Smooth muscle cell of the brain vasculature (primary cell): Measurements from ENCODE around the gene ZFR.
A peak's percentile ranks its signal among the peaks of the same experiment; 100 is the strongest.
"Not testable (repeated sequence)": the region's sequence is repeated elsewhere in the genome, so short reads cannot be mapped to it uniquely, and the experiment has no call there.

Source experiments
- DNase-seq: peaks from one replicate; pipeline ENCODE4 v3.0.0-alpha.2; 2012; ENCODE audit warnings: low read depth, low spot score

The ZFR gene

DNA sequence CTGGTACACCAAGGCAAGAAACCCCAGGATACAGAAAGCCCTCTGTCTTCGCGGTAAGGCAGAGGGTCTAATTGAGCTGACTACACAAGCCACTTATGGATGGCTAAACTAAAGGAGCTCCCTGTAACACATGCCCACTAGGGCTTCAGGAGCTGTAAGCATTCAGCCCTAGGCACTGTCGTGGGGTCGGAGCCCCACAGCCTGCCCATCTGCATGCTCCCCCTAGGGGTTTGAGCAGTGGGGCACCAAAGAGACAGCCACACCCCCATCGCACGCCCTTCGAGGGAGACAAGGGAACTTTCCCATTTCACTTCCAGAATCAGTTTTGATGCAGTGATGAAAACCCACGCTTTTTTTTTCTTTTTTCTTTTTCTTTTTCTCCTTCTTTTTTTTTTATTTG lies 120.8 kb downstream of the ZFR start:
- DNase-seq = no peak

DNA sequence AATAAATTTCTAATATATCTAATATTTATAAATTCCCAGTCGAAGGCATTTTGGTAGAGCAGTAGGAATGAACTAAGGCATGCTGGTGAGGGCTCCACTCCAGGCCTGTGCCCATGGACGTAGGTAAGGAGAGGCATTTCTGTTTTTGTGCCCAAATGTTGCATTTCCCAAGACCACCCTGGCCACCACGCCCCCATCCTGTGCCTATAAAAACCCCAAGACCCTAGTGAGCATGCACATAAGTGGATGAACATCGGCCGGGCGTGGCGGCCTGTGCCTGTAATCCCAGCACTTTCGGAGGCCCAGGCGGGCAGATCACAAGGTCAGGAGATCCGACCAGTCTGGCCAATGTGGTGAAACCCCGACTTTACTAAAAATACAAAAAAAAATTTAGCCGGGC lies 121.7 kb downstream of the ZFR start:
- no peak for DNase-seq

GRCh38 chr5:32321787-32322186 lies 122.8 kb downstream of the ZFR start:
- not testable (repeated sequence) for DNase-seq

DNA sequence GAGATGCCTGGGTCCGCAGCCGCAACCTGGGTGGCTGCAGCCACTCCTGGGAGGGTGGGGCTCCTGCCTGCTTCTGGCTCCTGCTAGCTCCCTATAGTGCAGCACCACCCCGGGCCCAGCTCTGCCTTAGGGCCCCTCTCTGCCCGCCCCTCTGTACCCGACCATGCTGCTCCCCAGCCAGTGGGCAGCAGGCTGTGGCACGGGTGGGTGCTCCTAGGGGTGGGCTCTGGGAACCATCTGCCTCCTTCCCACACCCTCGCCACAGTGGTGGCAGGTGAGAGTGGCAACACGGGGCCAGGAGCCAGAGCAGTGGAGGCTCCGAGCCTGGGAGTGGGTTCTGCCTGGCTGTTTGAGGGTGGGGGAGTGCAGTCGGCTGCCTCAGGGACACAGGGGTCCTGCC lies 124.0 kb downstream of the ZFR start:
- DNase-seq = no peak

DNA sequence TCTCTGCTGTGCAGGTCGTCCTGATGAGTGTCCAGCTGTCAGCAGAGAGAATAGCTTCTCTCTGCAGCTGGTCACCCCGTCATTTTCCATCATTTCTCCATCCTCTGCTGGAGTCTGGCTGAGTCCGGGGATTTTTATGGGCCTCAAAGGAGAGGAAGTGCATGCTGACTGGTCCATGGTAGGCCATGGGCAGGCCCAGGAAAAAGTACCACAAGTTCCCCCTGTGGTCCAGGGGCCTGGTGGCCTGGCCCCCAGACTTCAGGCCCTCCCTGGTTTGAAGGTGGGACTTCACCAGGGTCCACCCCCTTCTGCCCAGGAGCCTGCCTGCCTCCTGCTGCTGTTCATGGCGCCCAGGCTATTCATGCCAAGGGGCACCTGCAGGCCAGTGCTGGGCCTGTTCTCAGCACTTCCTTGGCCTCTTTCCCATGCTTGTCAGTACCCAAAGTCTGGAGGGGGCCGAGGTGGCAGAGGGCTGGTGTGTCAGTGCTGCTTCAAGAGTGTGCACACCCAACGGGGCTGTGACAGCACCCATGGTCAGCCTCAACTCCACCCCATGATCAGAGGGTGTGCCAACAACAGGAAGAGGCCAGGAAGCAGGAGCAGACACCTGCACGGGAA lies 124.5 kb downstream of the ZFR start:
- DNase-seq = no peak

GRCh38 chr5:32319392-32319791 lies 125.1 kb downstream of the ZFR start:
- no peak for DNase-seq

- no peak for DNase-seq
Observed at GRCh38 chr5:32317041-32317440, 127.5 kb downstream of the ZFR start.

GRCh38 chr5:32315221-32316014 lies 129.1 kb downstream of the ZFR start:
- DNase-seq = no peak

- DNase-seq = no peak
Observed at GRCh38 chr5:32314658-32315057, 129.9 kb downstream of the ZFR start.

GRCh38 chr5:32314152-32314488 lies 130.4 kb downstream of the ZFR start:
- DNase-seq = not testable (repeated sequence)

DNA sequence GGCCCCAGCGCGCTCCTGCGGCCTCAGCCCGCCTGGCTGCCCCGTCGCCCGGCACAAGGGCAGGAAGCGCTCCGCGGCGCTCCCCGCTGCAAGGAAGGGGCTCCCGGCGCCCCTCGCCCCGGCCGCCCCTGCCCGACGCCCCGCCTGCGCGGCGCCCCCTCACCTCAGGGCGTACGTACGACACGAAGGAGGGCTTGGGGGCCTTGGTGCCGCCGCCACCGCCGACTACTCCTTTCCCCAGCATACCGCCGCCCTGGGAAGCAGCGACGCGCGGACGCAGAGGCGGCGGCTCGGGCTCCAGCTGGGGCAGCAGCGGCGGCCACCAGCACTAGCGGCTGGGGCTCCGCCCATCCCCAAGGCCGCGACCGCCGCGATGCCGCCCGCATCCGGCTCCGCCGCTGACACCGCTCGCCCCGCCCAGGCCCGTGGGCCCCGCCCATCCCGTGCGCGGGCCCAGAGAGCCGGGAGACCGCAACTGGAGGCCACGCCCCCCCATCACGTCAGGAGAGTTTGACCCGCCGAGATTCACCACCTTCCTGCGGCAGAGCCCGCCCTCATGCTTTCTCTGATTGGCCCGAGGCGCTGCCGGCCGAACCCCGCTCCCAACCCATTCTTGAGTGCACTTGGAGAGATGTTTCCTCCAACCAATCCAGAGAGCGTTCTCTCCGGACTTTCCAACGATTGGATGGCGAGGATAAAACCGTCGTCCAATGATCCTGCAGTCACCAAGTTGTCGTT lies 131.8 kb downstream of the ZFR start, which contains the start of gene MTMR12:
Gene MTMR12, minus strand, starts transcription at position 345 of the 738 bp plus-strand sequence. Its CDS starts 101 bp downstream, at position 244.
- DNase-seq = peak; percentile 99

GRCh38 chr5:32312197-32312594 lies 132.3 kb downstream of the ZFR start:
- DNase-seq = no peak

DNA sequence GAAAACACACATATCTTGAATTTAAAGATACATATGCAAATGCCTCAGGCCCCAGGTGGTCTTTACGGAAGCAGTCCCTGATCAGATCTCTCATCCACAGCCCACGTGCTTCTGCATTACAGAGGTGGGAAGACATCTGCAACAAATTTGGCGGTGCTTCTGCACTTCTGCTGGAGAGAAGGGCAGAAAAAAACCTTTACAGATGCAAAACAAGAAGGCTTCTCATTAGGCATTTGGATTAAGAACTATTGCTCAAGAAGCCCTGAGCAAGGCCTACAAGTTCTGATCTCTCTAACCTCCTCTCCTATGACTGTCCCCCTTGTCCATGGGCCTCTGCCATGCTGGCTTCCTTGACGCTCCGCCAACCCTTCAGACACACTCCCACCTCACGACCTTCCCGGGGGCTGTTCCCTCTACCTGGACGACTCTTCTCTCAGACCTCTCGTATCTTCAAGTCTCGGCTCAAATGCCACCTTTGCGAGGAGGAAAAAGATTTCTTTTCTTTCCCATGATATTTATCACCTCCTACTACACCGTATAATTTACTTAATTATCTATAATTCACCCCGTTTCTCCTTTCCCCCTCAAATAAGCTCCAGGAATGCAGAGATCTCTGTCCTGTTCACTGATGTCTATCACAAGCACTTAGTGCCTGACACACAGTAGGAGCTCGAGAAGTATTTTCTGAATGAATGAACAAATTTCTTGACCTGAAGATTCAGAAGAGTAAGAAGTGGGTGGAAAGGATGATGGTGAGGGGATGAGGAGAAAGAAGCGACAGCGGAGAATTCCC lies 132.9 kb downstream of the ZFR start:
- DNase-seq = no peak

GRCh38 chr5:32309761-32310160 lies 134.8 kb downstream of the ZFR start:
- DNase-seq = no peak

DNA sequence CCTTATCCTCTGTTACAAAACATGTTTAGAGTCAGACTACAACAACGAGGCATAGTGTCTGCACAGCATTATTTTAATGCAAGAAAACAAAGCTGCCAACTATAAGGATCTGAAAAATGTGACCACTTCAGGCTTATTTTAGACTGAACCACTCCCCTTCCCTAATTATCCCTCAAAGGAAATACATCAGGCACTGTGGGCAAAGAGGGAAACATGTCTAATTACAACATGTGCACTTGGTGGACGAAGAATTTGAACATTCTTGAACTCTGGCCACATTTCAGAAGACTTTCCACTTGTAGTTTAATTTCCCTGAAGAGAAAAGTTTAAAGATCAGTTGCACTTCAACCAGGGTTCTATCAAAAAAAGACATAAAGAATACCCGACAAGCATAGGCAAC lies 135.6 kb downstream of the ZFR start:
- no peak for DNase-seq

GRCh38 chr5:32307769-32308194 lies 136.8 kb downstream of the ZFR start:
- DNase-seq = no peak

GRCh38 chr5:32304622-32305021 lies 139.9 kb downstream of the ZFR start:
- DNase-seq = no peak
